ENCODE measurements around the gene CORT.
A peak's percentile ranks its signal among the peaks of the same experiment; 100 is the strongest.

CORT gene

DNA sequence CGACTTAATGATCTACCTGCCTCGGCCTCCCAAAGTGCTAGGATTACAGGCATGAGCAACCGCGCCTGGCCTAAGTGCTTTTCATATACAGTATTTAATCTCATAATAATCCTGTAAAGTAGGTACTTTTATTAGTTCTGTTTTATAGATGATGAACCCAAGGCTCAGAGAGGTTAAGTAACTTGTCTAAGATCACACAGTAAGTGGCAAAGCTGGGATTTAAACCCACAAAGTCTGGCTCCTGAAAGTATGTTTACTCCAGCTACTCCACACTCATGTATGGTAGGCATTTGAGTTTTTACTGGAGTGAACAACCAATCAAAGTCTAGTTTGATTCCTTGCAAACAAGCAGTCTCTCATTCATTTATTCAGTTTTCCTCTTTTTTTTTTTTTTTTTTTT, 20.2 kb downstream of the CORT start:
- H2AK5ac ChIP-seq (ENCODE audit: low read length), result no peak overlapping the region
- no peak overlapping the region for H4K8ac ChIP-seq (ENCODE audit: low read depth, low read length)
- H3K27ac ChIP-seq (ENCODE audit: low read depth, low read length), result no peak overlapping the region
- DNase-seq, result no peak
- no peaks in the 10 kb centered on the region for H3K9me3 ChIP-seq (ENCODE audit: insufficient read depth, low read depth, low read length)
- H3K14ac ChIP-seq (ENCODE audit: low read length), result no peak overlapping the region
- no peak overlapping the region for H4K91ac ChIP-seq (ENCODE audit: low read depth, low read length)
- H3K9ac ChIP-seq (ENCODE audit: low read length), result no peak overlapping the region
- H3K79me1 ChIP-seq (ENCODE audit: low read length), result peaks cover 8% of the 10 kb centered on the region
- H3K23ac ChIP-seq (ENCODE audit: low read length), result no peak overlapping the region
- H4K12ac ChIP-seq (ENCODE audit: low read depth, low read length), result no peak overlapping the region
- H3K4me3 ChIP-seq (ENCODE audit: low read depth, low read length), result no peak overlapping the region
- no peak overlapping the region for H3K4ac ChIP-seq (ENCODE audit: low read depth, low read length)
- H3K36me3 ChIP-seq (ENCODE audit: control insufficient read depth in 1 of 2, insufficient read depth in 2 of 2, low read length in 2 of 2), result peaks cover 26 to 33% of the 10 kb centered on the region in 2 experiments
- H3K79me2 ChIP-seq (ENCODE audit: control insufficient read depth, insufficient read depth, low read length, poor library complexity), result peaks cover 6% of the 10 kb centered on the region
- no peak overlapping the region for H3K4me2 ChIP-seq (ENCODE audit: low read length)
- H2BK120ac ChIP-seq (ENCODE audit: insufficient read depth, low read length, poor library complexity), result no peak overlapping the region
- no CpG with 5 or more reads among the region's 4 CpGs for WGBS (ENCODE audit: extremely low coverage, insufficient coverage, insufficient read length)
- H2BK5ac ChIP-seq (ENCODE audit: low read depth, low read length, poor library complexity), result no peak overlapping the region
- peaks cover 0 to 4% of the 10 kb centered on the region in 2 experiments for H3K4me1 ChIP-seq (ENCODE audit: control insufficient read depth in 1 of 2, insufficient read depth in 2 of 2, low read length in 2 of 2)
- no peak overlapping the region for H3K18ac ChIP-seq (ENCODE audit: low read length)
- no peak overlapping the region for H2BK12ac ChIP-seq (ENCODE audit: low read length)
- H2AFZ ChIP-seq (ENCODE audit: insufficient read depth, low read length, poor library complexity), result no peak overlapping the region
- H3K27me3 ChIP-seq (ENCODE audit: insufficient read depth, low read length), result no peaks in the 10 kb centered on the region

DNA sequence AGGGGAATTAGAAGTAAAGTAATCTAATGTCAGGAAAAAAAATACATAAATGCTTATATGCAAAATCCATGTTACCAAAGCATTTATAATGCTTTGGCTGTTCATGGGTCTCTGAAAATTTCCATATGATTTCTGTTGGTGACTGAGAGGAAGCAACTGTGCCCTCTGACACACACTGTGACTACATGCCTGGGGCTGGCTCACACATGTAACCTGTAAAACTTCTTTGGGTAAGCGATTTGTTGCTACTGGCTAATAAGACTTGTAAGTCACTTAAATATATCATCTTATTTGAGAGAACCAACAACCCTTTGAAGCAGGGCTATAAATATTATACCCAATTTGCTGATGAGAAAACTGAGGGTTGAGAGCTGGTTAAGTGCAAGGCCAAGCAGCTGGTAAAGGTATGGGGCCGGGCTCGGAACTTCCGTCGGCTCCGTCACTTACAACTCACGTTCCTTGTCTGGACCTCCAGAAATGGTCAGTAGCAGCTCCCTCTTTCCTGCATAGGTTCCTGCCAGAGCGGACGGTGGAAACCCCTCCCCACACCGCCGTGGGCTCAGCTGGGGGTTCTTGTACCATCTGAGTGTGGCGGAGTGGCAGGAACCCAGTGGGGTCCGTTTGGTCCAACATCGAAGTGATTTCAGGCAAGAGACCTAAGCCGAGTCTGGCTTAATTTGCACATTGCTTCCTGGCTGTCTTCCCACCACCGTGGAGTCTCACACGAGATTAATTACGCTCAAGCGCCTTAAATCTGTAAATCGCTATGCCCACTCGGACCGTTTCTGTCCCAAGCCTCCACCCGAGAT, 21.8 kb downstream of the CORT start:
- H2AFZ ChIP-seq (ENCODE audit: insufficient read depth, low read length, poor library complexity), result peak overlapping the region; percentile 61

DNA sequence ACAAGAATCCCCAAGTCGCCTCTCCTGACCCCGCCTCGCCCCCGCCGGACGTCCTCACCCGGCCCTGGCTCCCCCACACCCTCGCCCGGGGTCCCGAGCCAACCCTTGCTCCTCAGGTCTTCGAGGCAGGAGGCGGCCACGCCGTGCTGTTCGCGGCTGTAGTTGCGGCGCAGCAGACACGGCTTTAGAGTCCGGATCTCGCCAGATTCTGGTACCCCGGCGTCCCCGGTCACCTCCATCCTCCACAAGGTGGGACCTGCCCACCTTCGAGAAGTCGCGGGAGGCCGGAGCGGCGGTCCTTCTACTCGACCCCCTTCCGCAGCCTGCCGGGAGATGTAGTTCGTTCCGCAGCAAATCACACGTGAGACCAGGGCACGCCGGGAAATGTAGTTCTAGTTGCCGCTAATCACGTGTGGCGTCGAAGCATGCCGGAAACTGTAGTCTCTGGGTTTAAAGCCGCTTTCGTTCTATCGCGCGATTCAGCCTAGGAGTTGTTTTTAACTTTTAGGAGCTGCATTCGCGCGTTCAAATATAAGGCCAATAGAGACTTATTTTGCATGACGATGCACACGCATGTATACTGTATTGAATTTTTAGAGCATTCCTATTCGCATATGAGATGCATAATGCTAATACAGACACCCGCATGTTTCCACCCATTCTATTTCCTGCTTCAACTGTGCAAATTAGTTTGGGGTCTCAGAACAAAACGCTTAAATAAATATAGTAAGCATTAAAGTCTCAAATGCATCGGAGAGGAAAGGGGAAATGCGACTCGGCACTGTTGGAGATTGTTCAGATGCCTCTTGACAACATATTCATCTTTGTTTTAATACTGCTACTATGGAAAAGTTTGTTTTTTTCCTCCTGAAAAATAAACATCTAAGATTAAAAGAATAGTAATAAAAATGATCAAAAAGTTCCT, 22.7 kb downstream of the CORT start, which contains the start of gene DFFA:
TSS of gene DFFA (minus strand) at position 310 of the 925 bp plus-strand sequence. CDS start at position 239, 71 bp downstream.
- Histone ChIP-seq H2BK120ac (ENCODE audit: insufficient read depth, low read length, poor library complexity) (no peak within 1 kb of the TSS), H2BK5ac (ENCODE audit: low read depth, low read length, poor library complexity) (peak within 1 kb of the TSS; percentile 9), H2BK12ac (ENCODE audit: low read length) (no peak within 1 kb of the TSS), H3K4me1 (ENCODE audit: control insufficient read depth in 1 of 2, insufficient read depth in 2 of 2, low read length in 2 of 2) (peaks cover 4% of the 10 kb centered on the region in 2 experiments), H3K79me2 (ENCODE audit: control insufficient read depth, insufficient read depth, low read length, poor library complexity) (peaks cover 11% of the 10 kb centered on the region), H3K9me3 (ENCODE audit: insufficient read depth, low read depth, low read length) (no peaks in the 10 kb centered on the region), H3K79me1 (ENCODE audit: low read length) (peaks cover 13% of the 10 kb centered on the region), H2AFZ (ENCODE audit: insufficient read depth, low read length, poor library complexity) (peak within 1 kb of the TSS; percentile 61), H2AK5ac (ENCODE audit: low read length) (no peak within 1 kb of the TSS), H3K14ac (ENCODE audit: low read length) (peak within 1 kb of the TSS; percentile 45), H3K36me3 (ENCODE audit: control insufficient read depth in 1 of 2, insufficient read depth in 2 of 2, low read length in 2 of 2) (peaks cover 9 to 13% of the 10 kb centered on the region in 2 experiments), H3K4me3 (ENCODE audit: low read depth, low read length) (peak within 1 kb of the TSS; percentile 83), H3K4ac (ENCODE audit: low read depth, low read length) (peak within 1 kb of the TSS; percentile 13), H3K27me3 (ENCODE audit: insufficient read depth, low read length) (no peaks in the 10 kb centered on the region), H3K23ac (ENCODE audit: low read length) (no peak within 1 kb of the TSS), H3K18ac (ENCODE audit: low read length) (no peak within 1 kb of the TSS), H4K12ac (ENCODE audit: low read depth, low read length) (peak within 1 kb of the TSS; percentile 54), H4K91ac (ENCODE audit: low read depth, low read length) (peak within 1 kb of the TSS; percentile 33), H3K9ac (ENCODE audit: low read length) (peak within 1 kb of the TSS; percentile 35), H4K8ac (ENCODE audit: low read depth, low read length) (peak within 1 kb of the TSS; percentile 70), H3K27ac (ENCODE audit: low read depth, low read length) (peak within 1 kb of the TSS; percentile 30), H3K4me2 (ENCODE audit: low read length) (peak within 1 kb of the TSS; percentile 68)
- no CpG with 5 or more reads among the region's 59 CpGs for WGBS (ENCODE audit: extremely low coverage, insufficient coverage, insufficient read length)
- DNase-seq, result peak; percentile 94 to 97

More for the DNA sequence above, 21.8 kb downstream of the CORT start:
- Histone ChIP-seq H3K36me3 (ENCODE audit: control insufficient read depth in 1 of 2, insufficient read depth in 2 of 2, low read length in 2 of 2) (peaks cover 13 to 18% of the 10 kb centered on the region in 2 experiments), H3K9ac (ENCODE audit: low read length) (peak overlapping the region; percentile 28), H3K14ac (ENCODE audit: low read length) (peak overlapping the region; percentile 45), H4K12ac (ENCODE audit: low read depth, low read length) (peak overlapping the region; percentile 54), H2AK5ac (ENCODE audit: low read length) (no peak overlapping the region), H3K79me2 (ENCODE audit: control insufficient read depth, insufficient read depth, low read length, poor library complexity) (peaks cover 11% of the 10 kb centered on the region), H3K18ac (ENCODE audit: low read length) (no peak overlapping the region), H3K4me1 (ENCODE audit: control insufficient read depth in 1 of 2, insufficient read depth in 2 of 2, low read length in 2 of 2) (peaks cover 4% of the 10 kb centered on the region in 2 experiments), H3K9me3 (ENCODE audit: insufficient read depth, low read depth, low read length) (no peaks in the 10 kb centered on the region), H3K79me1 (ENCODE audit: low read length) (peaks cover 13% of the 10 kb centered on the region), H3K4me2 (ENCODE audit: low read length) (peak overlapping the region; percentile 68), H3K27me3 (ENCODE audit: insufficient read depth, low read length) (no peaks in the 10 kb centered on the region), H4K91ac (ENCODE audit: low read depth, low read length) (peak overlapping the region; percentile 33), H3K23ac (ENCODE audit: low read length) (no peak overlapping the region), H3K4me3 (ENCODE audit: low read depth, low read length) (peak overlapping the region; percentile 83), H3K4ac (ENCODE audit: low read depth, low read length) (peak overlapping the region; percentile 13), H2BK12ac (ENCODE audit: low read length) (no peak overlapping the region), H2BK5ac (ENCODE audit: low read depth, low read length, poor library complexity) (peak overlapping the region; percentile 9), H2BK120ac (ENCODE audit: insufficient read depth, low read length, poor library complexity) (no peak overlapping the region), H3K27ac (ENCODE audit: low read depth, low read length) (peak overlapping the region; percentile 30), H4K8ac (ENCODE audit: low read depth, low read length) (peak overlapping the region; percentile 67)
- WGBS (ENCODE audit: extremely low coverage, insufficient coverage, insufficient read length), result no CpG with 5 or more reads among the region's 23 CpGs
- peak in 1 of 2 donors; percentile 7 for DNase-seq

- peaks cover 4 to 8% of the 10 kb centered on the region in 2 experiments for H3K36me3 ChIP-seq (ENCODE audit: control insufficient read depth in 1 of 2, insufficient read depth in 2 of 2, low read length in 2 of 2)
- peaks cover 11% of the 10 kb centered on the region for H3K79me2 ChIP-seq (ENCODE audit: control insufficient read depth, insufficient read depth, low read length, poor library complexity)
- peaks cover 13% of the 10 kb centered on the region for H3K79me1 ChIP-seq (ENCODE audit: low read length)
- no peaks in the 10 kb centered on the region for H3K9me3 ChIP-seq (ENCODE audit: insufficient read depth, low read depth, low read length)
- no peak for DNase-seq
- H3K27me3 ChIP-seq (ENCODE audit: insufficient read depth, low read length), result no peaks in the 10 kb centered on the region
- H3K18ac ChIP-seq (ENCODE audit: low read length), result no peak overlapping the region
- H3K9ac ChIP-seq (ENCODE audit: low read length), result no peak overlapping the region
- H3K4me2 ChIP-seq (ENCODE audit: low read length), result no peak overlapping the region
- WGBS (ENCODE audit: extremely low coverage, insufficient coverage, insufficient read length), result no CpG with 5 or more reads among the region's 23 CpGs
- H2AK5ac ChIP-seq (ENCODE audit: low read length), result no peak overlapping the region
- no peak overlapping the region for H3K4me3 ChIP-seq (ENCODE audit: low read depth, low read length)
- no peak overlapping the region for H2BK5ac ChIP-seq (ENCODE audit: low read depth, low read length, poor library complexity)
- H4K12ac ChIP-seq (ENCODE audit: low read depth, low read length), result no peak overlapping the region
- H4K8ac ChIP-seq (ENCODE audit: low read depth, low read length), result peak overlapping the region; percentile 70
- peaks cover 2 to 4% of the 10 kb centered on the region in 2 experiments for H3K4me1 ChIP-seq (ENCODE audit: control insufficient read depth in 1 of 2, insufficient read depth in 2 of 2, low read length in 2 of 2)
- no peak overlapping the region for H2BK120ac ChIP-seq (ENCODE audit: insufficient read depth, low read length, poor library complexity)
- no peak overlapping the region for H4K91ac ChIP-seq (ENCODE audit: low read depth, low read length)
- no peak overlapping the region for H3K4ac ChIP-seq (ENCODE audit: low read depth, low read length)
- no peak overlapping the region for H2BK12ac ChIP-seq (ENCODE audit: low read length)
- H3K14ac ChIP-seq (ENCODE audit: low read length), result no peak overlapping the region
- no peak overlapping the region for H2AFZ ChIP-seq (ENCODE audit: insufficient read depth, low read length, poor library complexity)
- H3K27ac ChIP-seq (ENCODE audit: low read depth, low read length), result no peak overlapping the region
- H3K23ac ChIP-seq (ENCODE audit: low read length), result no peak overlapping the region
Measured at GRCh38 chr1:10473145-10473765, 23.4 kb downstream of the CORT start.
